GM23338 (cell line): ENCODE measurements around the gene GSG1. TPM values are rescaled to one million over a fixed set of nuclear protein-coding genes. Genes with fewer than 3 reads are reported as not detected.

ENCODE experiments used
- ATAC-seq: fragments of 200-7000 bp; cut with Tn5 transposase; 3 replicates; pipeline ENCODE4 v1.9.1; 2020
- DNase-seq: peaks from one replicate; pipeline ENCODE4 v3.0.0-alpha.2; 2015; ENCODE audit warnings: low spot score
- H2AFZ ChIP-seq: fragments of 200-600 bp; sonication (generic); 2 replicates; pipeline ENCODE4 v1.8.0; 2016; ENCODE audit warnings: antibody characterized with exemption, mild to moderate bottlenecking, moderate library complexity
- H3F3A ChIP-seq: fragments of 200-600 bp; sonication (generic); replicated peaks from 2 replicates; pipeline ENCODE4 v1.8.0; 2017; ENCODE audit warnings: antibody characterized with exemption, mixed run types, low read depth
- H3K27ac ChIP-seq: fragments of 200-600 bp; sonication (generic); 2 replicates; pipeline ENCODE4 v1.6.1; 2016; ENCODE audit warnings: low read depth
- H3K27me3 ChIP-seq: fragments of 200-600 bp; sonication (generic); 2 replicates; pipeline ENCODE4 v1.8.0; 2016; ENCODE audit warnings: mild to moderate bottlenecking, mixed run types, moderate library complexity; ENCODE audit not compliant: insufficient read depth
- H3K36me3 ChIP-seq: fragments of 200-600 bp; sonication (generic); 2 replicates; pipeline ENCODE4 v1.8.0; 2016; ENCODE audit warnings: mild to moderate bottlenecking; ENCODE audit not compliant: insufficient read depth
- H3K4me1 ChIP-seq: fragments of 200-600 bp; sonication (generic); 2 replicates; pipeline ENCODE4 v1.8.0; 2016; ENCODE audit warnings: mild to moderate bottlenecking, moderate library complexity; ENCODE audit not compliant: insufficient read depth
- H3K4me2 ChIP-seq: fragments of 200-600 bp; sonication (generic); 2 replicates; pipeline ENCODE4 v1.7.1; 2017; ENCODE audit warnings: mixed run types
- H3K4me3 ChIP-seq: fragments of 200-600 bp; sonication (generic); 2 replicates; pipeline ENCODE4 v1.6.1; 2016; ENCODE audit warnings: mixed run types
- H3K79me2 ChIP-seq: fragments of 200-600 bp; sonication (generic); replicated peaks from 2 replicates; pipeline ENCODE4 v1.8.0; 2017; ENCODE audit warnings: mild to moderate bottlenecking; ENCODE audit not compliant: insufficient read depth
- H3K9me2 ChIP-seq: fragments of 200-600 bp; sonication (generic); 2 replicates; pipeline ENCODE4 v1.8.0; 2017; ENCODE audit not compliant: insufficient read depth
- H4K20me1 ChIP-seq: fragments of 200-600 bp; sonication (generic); replicated peaks from 2 replicates; pipeline ENCODE4 v1.8.0; 2017; ENCODE audit warnings: mild to moderate bottlenecking; ENCODE audit not compliant: insufficient read depth
- H3K27ac Mint-ChIP-seq: 2 replicates; pipeline ENCODE4 v1.8.0; 2020; ENCODE audit warnings: inconsistent platforms, mild to moderate bottlenecking, moderate library complexity, mixed read lengths
- H3K27me3 Mint-ChIP-seq: 3 replicates; pipeline ENCODE4 v1.8.0; 2022; ENCODE audit warnings: low read depth, mild to moderate bottlenecking, moderate library complexity, mixed read lengths, inconsistent platforms; ENCODE audit not compliant: insufficient read depth, poor library complexity
- H3K36me3 Mint-ChIP-seq: 3 replicates; pipeline ENCODE4 v1.8.0; 2021; ENCODE audit warnings: low read depth, mild to moderate bottlenecking, inconsistent platforms, moderate library complexity, mixed read lengths
- H3K4me1 Mint-ChIP-seq: 3 replicates; pipeline ENCODE4 v1.8.0; 2020; ENCODE audit warnings: mild to moderate bottlenecking, inconsistent platforms, mixed read lengths
- H3K4me3 Mint-ChIP-seq: 3 replicates; pipeline ENCODE4 v1.8.0; 2021; ENCODE audit warnings: moderate library complexity, mild to moderate bottlenecking, inconsistent platforms, mixed read lengths
- H3K9me3 Mint-ChIP-seq: 3 replicates; pipeline ENCODE4 v1.8.0; 2020; ENCODE audit warnings: moderate library complexity, mild to moderate bottlenecking, inconsistent platforms, mixed read lengths
- CREB1 ChIP-seq: fragments of 250-450 bp; sonication (Bioruptor Pico); IDR thresholded peaks from 2 replicates; pipeline ENCODE4 v1.5.0; 2020; ENCODE audit warnings: low read depth, mild to moderate bottlenecking, moderate library complexity
- EZH2 ChIP-seq: fragments of 200-600 bp; sonication (generic); IDR thresholded peaks from one replicate; pipeline ENCODE4 v1.8.0; 2017; ENCODE audit warnings: antibody characterized with exemption, mild to moderate bottlenecking, low read depth; ENCODE audit not compliant: unreplicated experiment
- EZH2phosphoT487 ChIP-seq: fragments of 200-600 bp; sonication (generic); IDR thresholded peaks from one replicate; pipeline ENCODE4 v1.8.1; 2018; ENCODE audit warnings: antibody characterized with exemption; ENCODE audit not compliant: unreplicated experiment
- JUNB ChIP-seq: IDR thresholded peaks from one replicate; pipeline ENCODE4 v1.6.1; 2016; ENCODE audit warnings: antibody characterized with exemption; ENCODE audit not compliant: unreplicated experiment
- NANOG ChIP-seq: IDR thresholded peaks from 2 replicates; pipeline ENCODE4 v1.6.1; 2016; ENCODE audit warnings: antibody characterized with exemption, borderline replicate concordance
- POLR2AphosphoS5 ChIP-seq: IDR thresholded peaks from 2 replicates; pipeline ENCODE4 v1.6.1; 2016; ENCODE audit warnings: antibody characterized with exemption, low read depth
- REST ChIP-seq: IDR thresholded peaks from one replicate; pipeline ENCODE4 v1.6.1; 2018; ENCODE audit warnings: antibody characterized with exemption; ENCODE audit not compliant: unreplicated experiment
- STAT1 ChIP-seq: IDR thresholded peaks from one replicate; pipeline ENCODE4 v1.6.1; 2016; ENCODE audit warnings: antibody characterized with exemption; ENCODE audit not compliant: unreplicated experiment
- ZNF114 ChIP-seq: fragments of 250-450 bp; sonication (Bioruptor Pico); IDR thresholded peaks from 2 replicates; pipeline ENCODE4 v1.5.0; 2020; ENCODE audit warnings: mild to moderate bottlenecking, moderate library complexity
- ZNF331 ChIP-seq: fragments of 250-450 bp; sonication (Bioruptor Pico); IDR thresholded peaks from 2 replicates; pipeline ENCODE4 v1.5.0; 2020; ENCODE audit warnings: low read depth, mild to moderate bottlenecking, moderate library complexity
- polyA plus RNA-seq: library from polyadenylated mRNA; unstranded; fragments of >200 nt; fragmentation: Nextera tagmentation; extraction: Ambion mirVana; gene quantifications from 2 replicates; pipeline ENCODE4 v1.2.1, GENCODE V29; 2016
- total RNA-seq: library from RNA; depleted of rRNA; stranded (reverse); fragments of >200 nt; shearing (Covaris generic); gene quantifications from 2 replicates; pipeline ENCODE4 v1.2.3, GENCODE V29; 2014
- TF ChIP-seq, protein P1 (sequence below): fragments of 250-450 bp; sonication (Bioruptor Pico); IDR thresholded peaks from 2 replicates; pipeline ENCODE4 v1.5.0; 2020; ENCODE audit warnings: mild to moderate bottlenecking, moderate library complexity
- TF ChIP-seq, protein P2 (sequence below): IDR thresholded peaks from 2 replicates; pipeline ENCODE4 v1.6.1; 2016; ENCODE audit warnings: antibody characterized with exemption
- TF ChIP-seq, protein P3 (sequence below), 2 experiments: fragments of 200-600 bp in 1 of 2; sonication (generic) in 1 of 2; conservative IDR thresholded peaks; 2 replicates each; pipeline versions ENCODE4 v1.5.1 to v1.6.1; 2016 to 2017; ENCODE audit warnings: antibody characterized with exemption in 2 of 2, low read depth in 2 of 2, mild to moderate bottlenecking in 2 of 2, moderate library complexity in 1 of 2

GSG1 gene
- total and polyA plus RNA-seq, 2 experiments from 2014 or later, result 0.17 to 0.63 TPM

- no peak overlapping the region for H3K27ac Mint-ChIP-seq
These were observed 18.4 kb downstream of the GSG1 start for GRCh38 chr12:13084898-13085640.

More at GRCh38 chr12:13084898-13085640, 18.4 kb downstream of the GSG1 start:
- Histone ChIP-seq H2AFZ (no peak overlapping the region), H3K27me3 (no peaks in the 10 kb centered on the region), H3K9me2 (no peaks in the 10 kb centered on the region), H4K20me1 (no peaks in the 10 kb centered on the region), H3K4me2 (no peak overlapping the region), H3K36me3 (peaks cover 7% of the 10 kb centered on the region; the same call in 1 of the 2 replicates), H3K79me2 (no peaks in the 10 kb centered on the region), H3K27ac (no peak overlapping the region), H3F3A (peaks cover 11% of the 10 kb centered on the region; the same call in 1 of the 2 replicates), H3K4me3 (no peak overlapping the region), H3K4me1 (peaks cover 32% of the 10 kb centered on the region)
- DNase-seq (no peak), ATAC-seq (no peak)
- Mint-ChIP-seq H3K9me3 (no peaks in the 10 kb centered on the region), H3K27me3 (peaks cover 12% of the 10 kb centered on the region), H3K4me3 (no peak overlapping the region), H3K4me1 (peaks cover 41% of the 10 kb centered on the region), H3K36me3 (peaks cover 56% of the 10 kb centered on the region)
- TF ChIP-seq JUNB (no peak), REST (no peak), NANOG (no peak), POLR2AphosphoS5 (no peak), ZNF331 (no peak), CREB1 (CRISPR knock-in tag) (no peak), EZH2 (no peak), STAT1 (no peak), EZH2phosphoT487 (no peak), ZNF114 (CRISPR knock-in tag) (no peak)
- TF ChIP-seq, protein P1, sequence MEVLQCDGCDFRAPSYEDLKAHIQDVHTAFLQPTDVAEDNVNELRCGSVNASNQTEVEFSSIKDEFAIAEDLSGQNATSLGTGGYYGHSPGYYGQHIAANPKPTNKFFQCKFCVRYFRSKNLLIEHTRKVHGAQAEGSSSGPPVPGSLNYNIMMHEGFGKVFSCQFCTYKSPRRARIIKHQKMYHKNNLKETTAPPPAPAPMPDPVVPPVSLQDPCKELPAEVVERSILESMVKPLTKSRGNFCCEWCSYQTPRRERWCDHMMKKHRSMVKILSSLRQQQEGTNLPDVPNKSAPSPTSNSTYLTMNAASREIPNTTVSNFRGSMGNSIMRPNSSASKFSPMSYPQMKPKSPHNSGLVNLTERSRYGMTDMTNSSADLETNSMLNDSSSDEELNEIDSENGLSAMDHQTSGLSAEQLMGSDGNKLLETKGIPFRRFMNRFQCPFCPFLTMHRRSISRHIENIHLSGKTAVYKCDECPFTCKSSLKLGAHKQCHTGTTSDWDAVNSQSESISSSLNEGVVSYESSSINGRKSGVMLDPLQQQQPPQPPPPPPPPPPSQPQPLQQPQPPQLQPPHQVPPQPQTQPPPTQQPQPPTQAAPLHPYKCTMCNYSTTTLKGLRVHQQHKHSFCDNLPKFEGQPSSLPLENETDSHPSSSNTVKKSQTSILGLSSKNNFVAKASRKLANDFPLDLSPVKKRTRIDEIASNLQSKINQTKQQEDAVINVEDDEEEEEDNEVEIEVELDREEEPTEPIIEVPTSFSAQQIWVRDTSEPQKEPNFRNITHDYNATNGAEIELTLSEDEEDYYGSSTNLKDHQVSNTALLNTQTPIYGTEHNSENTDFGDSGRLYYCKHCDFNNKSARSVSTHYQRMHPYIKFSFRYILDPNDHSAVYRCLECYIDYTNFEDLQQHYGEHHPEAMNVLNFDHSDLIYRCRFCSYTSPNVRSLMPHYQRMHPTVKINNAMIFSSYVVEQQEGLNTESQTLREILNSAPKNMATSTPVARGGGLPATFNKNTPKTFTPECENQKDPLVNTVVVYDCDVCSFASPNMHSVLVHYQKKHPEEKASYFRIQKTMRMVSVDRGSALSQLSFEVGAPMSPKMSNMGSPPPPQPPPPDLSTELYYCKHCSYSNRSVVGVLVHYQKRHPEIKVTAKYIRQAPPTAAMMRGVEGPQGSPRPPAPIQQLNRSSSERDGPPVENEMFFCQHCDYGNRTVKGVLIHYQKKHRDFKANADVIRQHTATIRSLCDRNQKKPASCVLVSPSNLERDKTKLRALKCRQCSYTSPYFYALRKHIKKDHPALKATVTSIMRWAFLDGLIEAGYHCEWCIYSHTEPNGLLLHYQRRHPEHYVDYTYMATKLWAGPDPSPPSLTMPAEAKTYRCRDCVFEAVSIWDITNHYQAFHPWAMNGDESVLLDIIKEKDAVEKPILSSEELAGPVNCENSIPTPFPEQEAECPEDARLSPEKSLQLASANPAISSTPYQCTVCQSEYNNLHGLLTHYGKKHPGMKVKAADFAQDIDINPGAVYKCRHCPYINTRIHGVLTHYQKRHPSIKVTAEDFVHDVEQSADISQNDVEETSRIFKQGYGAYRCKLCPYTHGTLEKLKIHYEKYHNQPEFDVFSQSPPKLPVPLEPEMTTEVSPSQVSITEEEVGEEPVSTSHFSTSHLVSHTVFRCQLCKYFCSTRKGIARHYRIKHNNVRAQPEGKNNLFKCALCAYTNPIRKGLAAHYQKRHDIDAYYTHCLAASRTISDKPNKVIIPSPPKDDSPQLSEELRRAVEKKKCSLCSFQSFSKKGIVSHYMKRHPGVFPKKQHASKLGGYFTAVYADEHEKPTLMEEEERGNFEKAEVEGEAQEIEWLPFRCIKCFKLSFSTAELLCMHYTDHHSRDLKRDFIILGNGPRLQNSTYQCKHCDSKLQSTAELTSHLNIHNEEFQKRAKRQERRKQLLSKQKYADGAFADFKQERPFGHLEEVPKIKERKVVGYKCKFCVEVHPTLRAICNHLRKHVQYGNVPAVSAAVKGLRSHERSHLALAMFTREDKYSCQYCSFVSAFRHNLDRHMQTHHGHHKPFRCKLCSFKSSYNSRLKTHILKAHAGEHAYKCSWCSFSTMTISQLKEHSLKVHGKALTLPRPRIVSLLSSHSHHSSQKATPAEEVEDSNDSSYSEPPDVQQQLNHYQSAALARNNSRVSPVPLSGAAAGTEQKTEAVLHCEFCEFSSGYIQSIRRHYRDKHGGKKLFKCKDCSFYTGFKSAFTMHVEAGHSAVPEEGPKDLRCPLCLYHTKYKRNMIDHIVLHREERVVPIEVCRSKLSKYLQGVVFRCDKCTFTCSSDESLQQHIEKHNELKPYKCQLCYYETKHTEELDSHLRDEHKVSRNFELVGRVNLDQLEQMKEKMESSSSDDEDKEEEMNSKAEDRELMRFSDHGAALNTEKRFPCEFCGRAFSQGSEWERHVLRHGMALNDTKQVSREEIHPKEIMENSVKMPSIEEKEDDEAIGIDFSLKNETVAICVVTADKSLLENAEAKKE, result no peak
- TF ChIP-seq, protein P2, sequence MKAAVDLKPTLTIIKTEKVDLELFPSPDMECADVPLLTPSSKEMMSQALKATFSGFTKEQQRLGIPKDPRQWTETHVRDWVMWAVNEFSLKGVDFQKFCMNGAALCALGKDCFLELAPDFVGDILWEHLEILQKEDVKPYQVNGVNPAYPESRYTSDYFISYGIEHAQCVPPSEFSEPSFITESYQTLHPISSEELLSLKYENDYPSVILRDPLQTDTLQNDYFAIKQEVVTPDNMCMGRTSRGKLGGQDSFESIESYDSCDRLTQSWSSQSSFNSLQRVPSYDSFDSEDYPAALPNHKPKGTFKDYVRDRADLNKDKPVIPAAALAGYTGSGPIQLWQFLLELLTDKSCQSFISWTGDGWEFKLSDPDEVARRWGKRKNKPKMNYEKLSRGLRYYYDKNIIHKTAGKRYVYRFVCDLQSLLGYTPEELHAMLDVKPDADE, result no peak
- TF ChIP-seq, protein P3, sequence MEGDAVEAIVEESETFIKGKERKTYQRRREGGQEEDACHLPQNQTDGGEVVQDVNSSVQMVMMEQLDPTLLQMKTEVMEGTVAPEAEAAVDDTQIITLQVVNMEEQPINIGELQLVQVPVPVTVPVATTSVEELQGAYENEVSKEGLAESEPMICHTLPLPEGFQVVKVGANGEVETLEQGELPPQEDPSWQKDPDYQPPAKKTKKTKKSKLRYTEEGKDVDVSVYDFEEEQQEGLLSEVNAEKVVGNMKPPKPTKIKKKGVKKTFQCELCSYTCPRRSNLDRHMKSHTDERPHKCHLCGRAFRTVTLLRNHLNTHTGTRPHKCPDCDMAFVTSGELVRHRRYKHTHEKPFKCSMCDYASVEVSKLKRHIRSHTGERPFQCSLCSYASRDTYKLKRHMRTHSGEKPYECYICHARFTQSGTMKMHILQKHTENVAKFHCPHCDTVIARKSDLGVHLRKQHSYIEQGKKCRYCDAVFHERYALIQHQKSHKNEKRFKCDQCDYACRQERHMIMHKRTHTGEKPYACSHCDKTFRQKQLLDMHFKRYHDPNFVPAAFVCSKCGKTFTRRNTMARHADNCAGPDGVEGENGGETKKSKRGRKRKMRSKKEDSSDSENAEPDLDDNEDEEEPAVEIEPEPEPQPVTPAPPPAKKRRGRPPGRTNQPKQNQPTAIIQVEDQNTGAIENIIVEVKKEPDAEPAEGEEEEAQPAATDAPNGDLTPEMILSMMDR (conservative IDR thresholded peaks at IDR 0.05; ENCODE audit: low read depth in 2 of 2), result no peak
